HUES6 (cell line): ENCODE results near the gene CLDN19.
"Not testable (repeated sequence)": the region's sequence is repeated elsewhere in the genome, so short reads cannot be mapped to it uniquely, and the experiment has no call there.

Experiments
- H3K27ac ChIP-seq: 2 replicates; pipeline ENCODE4 v1.7.0; 2013; ENCODE audit warnings: low read depth, mild to moderate bottlenecking, low read length, inconsistent platforms
- H3K27me3 ChIP-seq: 2 replicates; pipeline ENCODE4 v1.6.1; 2013; ENCODE audit warnings: low read length; ENCODE audit not compliant: control insufficient read depth, insufficient read depth
- H3K36me3 ChIP-seq: 2 replicates; pipeline ENCODE4 v1.6.1; 2013; ENCODE audit warnings: low read length; ENCODE audit not compliant: control insufficient read depth, insufficient read depth
- H3K4me1 ChIP-seq: 2 replicates; pipeline ENCODE4 v1.6.1; 2013; ENCODE audit warnings: low read length; ENCODE audit not compliant: control insufficient read depth, insufficient read depth
- H3K4me3 ChIP-seq: 2 replicates; pipeline ENCODE4 v1.5.1; 2013; ENCODE audit warnings: low read depth, low read length
- H3K9ac ChIP-seq: one replicate; pipeline ENCODE4 v1.6.1; 2013; ENCODE audit warnings: mild to moderate bottlenecking, low read length
- H3K9me3 ChIP-seq: 2 replicates; pipeline ENCODE4 v1.6.1; 2013; ENCODE audit warnings: low read depth, low read length; ENCODE audit not compliant: control insufficient read depth, insufficient read depth

Gene CLDN19

DNA sequence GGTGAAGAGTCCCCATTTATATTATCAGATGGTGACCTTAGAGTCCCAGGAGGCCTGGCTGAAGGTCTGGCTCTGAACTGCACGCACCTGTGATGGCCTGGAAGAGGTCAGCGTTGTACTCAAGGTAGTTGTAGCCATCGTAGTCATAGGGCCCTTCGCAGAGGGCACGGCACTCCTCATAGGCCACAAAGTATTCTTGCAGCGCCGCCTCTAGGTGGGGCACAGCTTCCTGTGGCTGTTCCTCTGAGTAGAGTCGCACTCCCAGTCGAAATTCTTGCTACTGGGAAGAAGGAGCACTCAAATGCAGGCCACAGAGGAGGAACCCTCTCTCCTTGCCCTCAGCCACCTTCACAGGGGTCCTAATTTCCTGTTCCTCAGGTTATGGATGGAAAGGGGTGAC, 19.1 kb upstream of the CLDN19 start:
- Histone ChIP-seq H3K4me3 (no peak overlapping the region), H3K36me3 (peaks cover 59% of the 10 kb centered on the region), H3K27me3 (no peaks in the 10 kb centered on the region), H3K9ac (no peak overlapping the region), H3K9me3 (no peaks in the 10 kb centered on the region), H3K4me1 (no peaks in the 10 kb centered on the region), H3K27ac (no peak overlapping the region)

DNA sequence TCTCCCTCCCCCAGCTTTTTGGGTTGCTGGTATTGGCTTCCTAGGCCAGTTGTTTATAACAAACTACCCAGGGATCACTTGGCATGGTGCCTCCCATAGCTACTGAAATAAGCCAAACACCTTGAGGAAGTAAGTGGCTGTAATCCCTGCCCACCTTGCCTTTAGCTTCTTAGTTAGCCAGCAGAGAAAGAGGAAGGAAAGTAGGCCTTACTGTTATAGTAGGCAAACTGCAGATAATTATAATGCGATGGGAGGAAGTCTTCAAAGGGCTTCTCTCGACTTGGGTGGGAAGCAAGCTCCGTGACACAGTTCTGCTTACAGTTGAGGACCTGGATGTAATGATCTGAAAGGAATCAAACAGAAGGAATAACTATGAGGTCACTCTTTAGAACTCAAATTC, 18.6 kb upstream of the CLDN19 start:
- no peaks in the 10 kb centered on the region for H3K9me3 ChIP-seq
- no peak overlapping the region for H3K9ac ChIP-seq
- H3K4me3 ChIP-seq = no peak overlapping the region
- no peaks in the 10 kb centered on the region for H3K27me3 ChIP-seq
- peaks cover 63% of the 10 kb centered on the region for H3K36me3 ChIP-seq
- no peak overlapping the region for H3K27ac ChIP-seq
- H3K4me1 ChIP-seq = no peaks in the 10 kb centered on the region

DNA sequence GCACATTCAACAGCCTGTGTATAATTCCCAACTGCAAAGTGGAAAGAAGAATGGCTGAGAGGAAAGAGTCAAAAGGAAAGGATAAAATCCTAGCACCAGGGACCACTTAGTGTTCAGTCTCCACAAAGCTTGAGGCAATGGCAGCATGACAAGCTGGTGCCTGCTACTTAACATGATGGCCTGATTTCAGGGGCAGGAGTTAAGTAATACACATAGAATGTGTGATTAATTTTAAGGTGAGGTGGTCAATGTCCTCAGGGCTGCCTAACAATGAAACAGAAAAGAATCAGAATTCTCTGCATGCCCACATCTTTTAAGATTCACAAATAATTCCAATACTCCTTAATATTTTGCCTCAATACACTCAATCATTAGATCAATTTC, 17.8 kb upstream of the CLDN19 start:
- H3K27me3 ChIP-seq = no peaks in the 10 kb centered on the region
- no peaks in the 10 kb centered on the region for H3K9me3 ChIP-seq
- peaks cover 69% of the 10 kb centered on the region for H3K36me3 ChIP-seq
- H3K9ac ChIP-seq = no peak overlapping the region
- no peaks in the 10 kb centered on the region for H3K4me1 ChIP-seq
- H3K4me3 ChIP-seq = no peak overlapping the region
- H3K27ac ChIP-seq = no peak overlapping the region

DNA sequence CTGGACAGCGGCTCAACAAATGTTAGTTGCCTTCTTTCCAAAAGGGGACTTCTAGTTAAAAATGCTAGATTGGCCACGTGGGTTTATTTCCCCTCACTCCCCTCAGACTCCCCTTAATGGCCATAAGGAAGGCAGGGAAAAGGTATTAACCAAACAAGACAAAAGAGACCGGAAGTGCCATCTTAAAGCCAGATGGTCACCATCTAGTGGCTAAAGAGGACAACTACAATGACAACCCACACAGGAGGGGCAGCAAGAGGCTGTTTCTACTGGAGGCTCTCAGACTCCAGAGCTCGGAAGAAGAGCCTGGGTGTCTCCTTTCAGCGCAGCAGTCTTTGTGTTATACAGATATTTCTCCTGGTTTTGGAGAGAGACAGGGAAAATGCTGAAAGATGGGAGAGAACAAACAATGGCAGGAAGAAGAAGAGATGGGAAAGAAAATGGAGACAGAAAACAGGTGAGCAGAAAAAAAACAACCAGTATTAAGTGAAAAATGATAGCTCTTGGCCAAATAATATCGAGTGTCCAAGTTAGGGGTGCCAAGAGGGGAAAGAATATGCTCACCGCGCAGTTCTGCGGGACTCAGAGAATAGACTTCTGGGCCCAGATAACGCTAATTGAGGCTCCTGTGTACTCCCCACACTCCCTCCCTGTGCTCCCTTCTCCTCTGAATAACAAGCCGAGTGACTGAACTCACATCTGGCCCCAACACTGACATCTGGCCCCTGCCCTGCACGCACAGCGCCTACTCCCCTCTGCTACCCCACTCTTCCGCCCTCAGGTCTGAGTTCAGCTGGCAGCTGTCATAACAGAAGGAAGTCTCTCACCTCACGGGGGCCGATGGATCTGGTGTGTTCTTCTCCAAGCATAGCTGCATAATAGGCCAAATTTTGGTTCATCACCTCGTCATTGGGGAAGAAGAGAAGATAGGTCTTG, 17.2 kb upstream of the CLDN19 start:
- Histone ChIP-seq H3K36me3 (peaks cover 75% of the 10 kb centered on the region), H3K9ac (no peak overlapping the region), H3K9me3 (peaks cover 2% of the 10 kb centered on the region; the same call in 1 of the 2 replicates), H3K4me1 (no peaks in the 10 kb centered on the region), H3K27ac (no peak overlapping the region), H3K27me3 (no peaks in the 10 kb centered on the region), H3K4me3 (no peak overlapping the region)

DNA sequence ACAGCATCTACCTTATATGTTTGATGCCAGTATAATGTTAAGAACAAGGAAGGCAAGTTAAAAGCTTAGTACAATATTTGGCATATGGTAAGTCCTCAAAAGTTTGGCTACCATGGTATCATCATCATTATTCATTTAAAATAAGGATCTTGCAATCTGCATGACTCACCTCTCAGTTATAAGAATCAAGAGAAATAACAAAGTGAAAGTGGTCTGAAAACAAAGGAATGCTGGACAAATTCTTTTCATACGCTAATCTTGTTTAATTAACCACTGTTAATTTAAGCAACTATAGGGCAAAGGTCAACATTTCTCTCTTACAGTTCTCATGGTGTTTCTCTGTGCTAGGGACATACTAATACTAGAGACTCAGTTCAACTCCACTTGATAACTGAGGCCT, 13.0 kb upstream of the CLDN19 start:
- peaks cover 10% of the 10 kb centered on the region; the same call in 1 of the 2 replicates for H3K9me3 ChIP-seq
- H3K27me3 ChIP-seq = no peaks in the 10 kb centered on the region
- H3K4me1 ChIP-seq = no peaks in the 10 kb centered on the region
- no peak overlapping the region for H3K27ac ChIP-seq
- H3K9ac ChIP-seq = no peak overlapping the region
- H3K36me3 ChIP-seq = peaks cover 85% of the 10 kb centered on the region
- H3K4me3 ChIP-seq = no peak overlapping the region

DNA sequence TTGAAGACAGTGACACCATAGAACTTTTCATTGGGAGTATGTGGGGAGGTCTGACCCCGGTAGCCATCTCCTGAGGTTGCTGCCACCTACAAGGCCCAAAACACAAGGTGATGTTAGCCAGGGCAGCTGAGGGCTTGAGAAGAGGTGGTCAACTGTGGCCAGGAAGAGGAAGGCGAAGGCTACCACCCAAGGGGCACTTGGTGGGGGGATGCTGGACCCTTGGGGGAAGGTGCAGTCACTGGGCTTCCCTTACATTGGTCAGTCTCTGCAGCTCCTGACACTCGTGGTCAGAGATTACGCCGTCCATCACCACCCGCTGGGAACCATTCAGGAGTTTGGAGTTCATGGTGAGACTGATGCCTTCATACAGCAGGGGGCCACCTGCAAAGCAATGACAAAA, 12.2 kb upstream of the CLDN19 start:
- Histone ChIP-seq H3K9ac (no peak overlapping the region), H3K36me3 (peaks cover 85% of the 10 kb centered on the region), H3K27ac (no peak overlapping the region), H3K4me1 (no peaks in the 10 kb centered on the region), H3K4me3 (no peak overlapping the region), H3K9me3 (peaks cover 10% of the 10 kb centered on the region; the same call in 1 of the 2 replicates), H3K27me3 (no peaks in the 10 kb centered on the region)

DNA sequence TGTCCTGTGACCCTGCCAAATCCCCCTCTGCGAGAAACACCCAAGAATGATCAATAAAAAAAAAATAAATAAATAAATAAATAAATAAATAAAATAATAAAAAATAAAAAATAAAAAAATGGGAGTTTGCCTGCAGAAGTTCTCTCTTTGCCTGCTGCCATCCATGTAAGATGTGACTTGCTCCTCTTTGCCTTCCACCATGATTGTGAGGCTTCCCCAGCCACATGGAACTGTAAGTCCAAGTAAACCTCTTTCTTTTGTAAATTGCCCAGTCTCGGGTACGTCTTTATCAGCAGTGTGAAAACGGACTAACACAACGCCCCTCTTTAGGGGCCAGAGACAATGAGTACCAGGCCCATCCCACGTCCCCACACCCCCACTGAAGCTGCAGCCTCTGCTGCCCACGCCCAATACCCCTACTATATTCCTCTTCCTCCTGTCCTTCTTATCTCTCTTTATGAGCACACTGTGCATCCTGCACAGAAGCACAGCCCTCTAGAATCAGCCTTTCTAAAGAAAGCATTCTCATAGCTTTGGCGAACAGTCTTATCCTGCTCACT, 11.6 kb upstream of the CLDN19 start:
- H3K4me1 ChIP-seq, H3K4me3 ChIP-seq, H3K27me3 ChIP-seq, H3K9me3 ChIP-seq, H3K27ac ChIP-seq, H3K9ac ChIP-seq: not testable (repeated sequence)
- H3K36me3 ChIP-seq = peaks cover 86% of the 10 kb centered on the region

DNA sequence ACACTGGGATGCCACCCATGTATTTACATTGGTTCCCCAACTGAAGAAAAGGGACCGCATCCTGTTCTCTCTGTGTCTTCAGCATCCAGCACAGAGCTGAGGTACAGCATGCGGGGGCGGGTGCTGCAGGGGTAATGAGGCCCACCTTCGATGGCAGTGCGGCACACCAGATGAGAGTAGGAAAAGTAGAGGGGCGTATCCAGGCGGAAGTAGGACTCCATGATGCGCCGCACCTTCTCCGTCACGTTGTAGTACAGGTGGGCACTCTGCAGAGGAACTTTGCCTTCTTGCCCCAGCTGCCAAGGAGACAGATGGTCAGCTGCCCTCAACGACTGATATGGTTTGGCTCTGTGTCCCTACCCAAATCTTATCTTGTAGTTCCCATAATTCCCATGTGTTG, 10.0 kb upstream of the CLDN19 start:
- no peak overlapping the region for H3K27ac ChIP-seq
- no peaks in the 10 kb centered on the region for H3K27me3 ChIP-seq
- H3K9me3 ChIP-seq = peaks cover 10% of the 10 kb centered on the region; the same call in 1 of the 2 replicates
- H3K9ac ChIP-seq = no peak overlapping the region
- H3K4me1 ChIP-seq = no peaks in the 10 kb centered on the region
- peaks cover 83% of the 10 kb centered on the region for H3K36me3 ChIP-seq
- no peak overlapping the region for H3K4me3 ChIP-seq

DNA sequence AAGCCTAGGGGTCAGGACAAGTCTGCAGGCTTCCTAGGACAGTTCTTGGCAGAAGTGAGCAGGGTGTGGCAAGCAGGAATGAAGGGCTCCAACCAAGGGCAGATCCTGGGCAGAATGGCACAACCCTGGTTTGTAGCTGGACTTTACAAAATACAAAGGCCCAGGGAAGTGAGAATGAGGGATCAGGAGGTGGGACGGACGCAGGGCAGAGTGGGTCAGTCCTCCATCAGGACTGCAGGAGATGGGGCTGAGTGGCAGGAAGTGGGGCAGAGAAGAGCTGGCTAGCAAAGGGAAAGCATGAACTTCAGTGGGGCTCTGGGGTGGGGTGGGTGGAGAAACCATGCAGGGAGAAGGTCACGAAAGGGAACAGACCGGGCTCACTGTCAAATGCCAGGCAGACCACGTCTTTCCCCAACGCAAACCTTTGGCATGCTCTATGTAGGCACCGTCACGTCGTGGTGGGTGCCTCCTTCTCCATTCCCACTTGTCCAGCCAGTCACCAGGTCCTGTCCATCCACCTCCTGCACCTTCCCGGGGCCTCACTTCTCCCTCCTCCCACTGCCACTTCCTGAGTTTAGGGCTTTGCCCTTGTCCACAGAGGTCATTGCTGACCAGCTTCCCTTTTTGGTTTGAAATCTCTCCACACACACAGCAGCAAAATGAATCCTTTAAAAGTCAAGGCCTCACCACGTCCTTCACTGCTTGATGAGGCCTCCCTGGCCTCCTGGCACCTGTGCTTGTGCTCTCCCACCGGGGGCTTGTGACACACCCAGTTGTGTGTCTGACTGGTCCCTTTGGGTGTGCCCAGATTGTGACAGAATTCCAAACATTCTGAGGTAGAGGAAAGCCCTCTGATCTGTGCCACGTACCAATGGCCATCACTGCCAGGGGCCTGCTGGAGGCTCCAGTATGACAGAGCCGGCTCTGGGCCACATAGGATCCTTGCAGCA, 8.7 kb upstream of the CLDN19 start:
- no peak overlapping the region for H3K4me3 ChIP-seq
- no peaks in the 10 kb centered on the region for H3K27me3 ChIP-seq
- peaks cover 10% of the 10 kb centered on the region; the same call in 1 of the 2 replicates for H3K9me3 ChIP-seq
- H3K9ac ChIP-seq = no peak overlapping the region
- H3K36me3 ChIP-seq = peaks cover 70% of the 10 kb centered on the region
- no peak overlapping the region for H3K27ac ChIP-seq
- H3K4me1 ChIP-seq = no peaks in the 10 kb centered on the region

DNA sequence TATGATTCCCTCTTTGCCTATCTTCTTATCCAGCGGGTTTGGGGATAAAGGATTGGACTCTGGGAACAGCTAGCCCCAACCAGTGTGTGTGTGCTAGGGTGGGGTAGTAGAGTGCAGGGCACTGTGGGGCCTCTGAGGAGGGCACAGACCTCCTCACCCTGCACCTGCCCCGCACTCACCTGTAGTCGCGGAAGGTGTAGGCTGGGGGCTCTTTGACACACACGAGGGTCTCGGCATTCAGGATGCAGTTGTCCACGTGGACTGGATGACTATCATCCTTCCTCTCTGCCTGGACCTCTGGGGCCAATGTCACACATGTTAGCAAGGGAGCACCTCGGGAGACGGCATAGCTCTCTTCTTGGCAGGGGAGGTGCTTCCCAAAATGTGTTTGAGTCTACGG, 8.0 kb upstream of the CLDN19 start:
- H3K9me3 ChIP-seq = peaks cover 10% of the 10 kb centered on the region; the same call in 1 of the 2 replicates
- H3K27ac ChIP-seq = no peak overlapping the region
- peaks cover 64% of the 10 kb centered on the region for H3K36me3 ChIP-seq
- H3K4me3 ChIP-seq = no peak overlapping the region
- H3K4me1 ChIP-seq = peaks cover 3% of the 10 kb centered on the region; the same call in 1 of the 2 replicates
- no peaks in the 10 kb centered on the region for H3K27me3 ChIP-seq
- H3K9ac ChIP-seq = no peak overlapping the region
